Effector memory CD4-positive, alpha-beta T cell (primary cell): ENCODE results near the gene LONRF3.

Experiments used
- DNase-seq, 3 donors: peaks; one replicate each; pipeline ENCODE4 v3.0.0-alpha.2; 2020
- H3K27ac ChIP-seq: 2 replicates; pipeline ENCODE4 v1.7.0; 2013; ENCODE audit warnings: mild to moderate bottlenecking, low read length, moderate library complexity; ENCODE audit not compliant: insufficient read depth, poor library complexity, severe bottlenecking
- H3K27me3 ChIP-seq: replicated peaks from 2 replicates; pipeline ENCODE4 v1.7.0; 2013; ENCODE audit warnings: mild to moderate bottlenecking, low read length; ENCODE audit not compliant: insufficient read depth, control insufficient read depth, poor library complexity, severe bottlenecking
- H3K36me3 ChIP-seq: 2 replicates; pipeline ENCODE4 v1.7.0; 2013; ENCODE audit warnings: mild to moderate bottlenecking, low read length, moderate library complexity; ENCODE audit not compliant: control insufficient read depth, insufficient read depth
- H3K4me1 ChIP-seq: 2 replicates; pipeline ENCODE4 v1.7.0; 2013; ENCODE audit warnings: low read length, mild to moderate bottlenecking; ENCODE audit not compliant: control insufficient read depth, insufficient read depth, poor library complexity, severe bottlenecking
- H3K4me3 ChIP-seq: 2 replicates; pipeline ENCODE4 v1.7.0; 2013; ENCODE audit warnings: low read length, low read depth, mild to moderate bottlenecking; ENCODE audit not compliant: insufficient read depth, poor library complexity, severe bottlenecking
- H3K9me3 ChIP-seq: 2 replicates; pipeline ENCODE4 v1.7.0; 2013; ENCODE audit warnings: mild to moderate bottlenecking, low read length, moderate library complexity; ENCODE audit not compliant: control insufficient read depth

Gene LONRF3

GRCh38 chrX:118965395-118965794 is 9.0 kb upstream of the LONRF3 start:
- Histone ChIP-seq H3K36me3 (no peaks in the 10 kb centered on the region), H3K27ac (no peak overlapping the region), H3K27me3 (no peaks in the 10 kb centered on the region), H3K9me3 (no peaks in the 10 kb centered on the region), H3K4me1 (no peaks in the 10 kb centered on the region), H3K4me3 (no peak overlapping the region)
- no peak for DNase-seq

- H3K4me1 ChIP-seq, result no peaks in the 10 kb centered on the region
- H3K27ac ChIP-seq, result no peak overlapping the region
- no peak for DNase-seq
- no peaks in the 10 kb centered on the region for H3K36me3 ChIP-seq
- no peaks in the 10 kb centered on the region for H3K9me3 ChIP-seq
- H3K27me3 ChIP-seq, result no peaks in the 10 kb centered on the region
- no peak overlapping the region for H3K4me3 ChIP-seq
Observed at GRCh38 chrX:118968031-118968430, 6.4 kb upstream of the LONRF3 start.

DNA sequence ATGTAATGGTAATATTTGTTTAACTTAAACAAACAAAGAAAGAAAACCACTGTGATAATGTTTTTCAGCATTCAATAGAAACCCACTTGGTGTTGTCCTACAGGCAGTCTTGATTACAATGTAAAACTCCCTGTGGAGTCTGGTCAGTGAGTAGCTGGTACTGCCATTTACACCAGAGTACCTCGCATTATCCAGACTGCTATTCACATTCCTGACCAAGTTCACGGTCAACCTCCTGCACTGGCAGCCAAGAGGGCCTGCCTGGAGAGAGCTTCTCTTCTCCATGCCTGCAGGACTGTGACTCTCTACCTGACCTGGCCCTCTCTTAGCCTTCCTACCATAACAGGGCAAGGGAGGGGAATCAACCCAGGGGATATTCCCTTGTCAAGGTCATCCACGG is 2.9 kb upstream of the LONRF3 start:
- H3K9me3 ChIP-seq, result no peaks in the 10 kb centered on the region
- no peaks in the 10 kb centered on the region for H3K27me3 ChIP-seq
- peaks cover 5% of the 10 kb centered on the region for H3K4me1 ChIP-seq
- no peaks in the 10 kb centered on the region for H3K36me3 ChIP-seq
- no peak overlapping the region for H3K27ac ChIP-seq
- DNase-seq, result no peak
- no peak overlapping the region for H3K4me3 ChIP-seq

DNA sequence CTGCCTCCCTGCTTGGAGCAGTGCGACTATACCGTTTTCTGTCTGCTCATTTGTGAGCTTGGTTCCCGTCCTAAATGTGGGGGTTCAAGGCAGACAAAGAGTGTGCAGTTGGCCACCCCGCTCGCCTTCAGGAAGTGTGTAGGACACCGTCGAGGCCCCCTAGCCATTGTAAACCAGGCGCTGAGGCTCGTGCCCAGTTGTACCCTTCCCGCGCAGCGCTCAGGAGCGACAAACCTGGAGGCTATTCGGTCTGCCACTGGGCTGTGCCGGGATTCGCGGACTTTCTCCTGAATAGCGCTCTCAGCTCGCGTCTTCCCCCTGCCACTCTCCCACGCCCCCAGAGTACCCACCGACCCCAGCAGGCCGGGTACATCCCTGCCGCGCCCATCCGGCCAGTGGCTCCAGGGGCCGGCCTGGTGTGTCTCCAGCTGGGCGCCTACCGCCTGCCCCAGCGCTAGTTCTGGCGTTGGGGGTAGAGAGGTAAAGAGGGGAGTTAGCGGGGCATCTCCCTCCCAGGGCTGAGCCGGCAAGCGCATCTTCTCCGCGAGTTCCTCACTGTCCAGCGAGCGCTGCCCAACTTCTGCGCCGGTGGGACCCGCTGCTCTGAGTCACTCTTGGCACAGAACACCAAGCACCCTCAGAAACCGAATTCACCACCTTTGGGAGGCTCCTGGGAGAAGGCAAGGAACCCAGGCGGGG is 880 bp upstream of the LONRF3 start:
- H3K4me1 ChIP-seq, result peaks cover 5% of the 10 kb centered on the region
- no peaks in the 10 kb centered on the region for H3K27me3 ChIP-seq
- no peaks in the 10 kb centered on the region for H3K36me3 ChIP-seq
- peak overlapping the region; percentile 25 for H3K27ac ChIP-seq
- no peaks in the 10 kb centered on the region for H3K9me3 ChIP-seq
- peak overlapping the region; percentile 73 for H3K4me3 ChIP-seq
- DNase-seq, result no peak

DNA sequence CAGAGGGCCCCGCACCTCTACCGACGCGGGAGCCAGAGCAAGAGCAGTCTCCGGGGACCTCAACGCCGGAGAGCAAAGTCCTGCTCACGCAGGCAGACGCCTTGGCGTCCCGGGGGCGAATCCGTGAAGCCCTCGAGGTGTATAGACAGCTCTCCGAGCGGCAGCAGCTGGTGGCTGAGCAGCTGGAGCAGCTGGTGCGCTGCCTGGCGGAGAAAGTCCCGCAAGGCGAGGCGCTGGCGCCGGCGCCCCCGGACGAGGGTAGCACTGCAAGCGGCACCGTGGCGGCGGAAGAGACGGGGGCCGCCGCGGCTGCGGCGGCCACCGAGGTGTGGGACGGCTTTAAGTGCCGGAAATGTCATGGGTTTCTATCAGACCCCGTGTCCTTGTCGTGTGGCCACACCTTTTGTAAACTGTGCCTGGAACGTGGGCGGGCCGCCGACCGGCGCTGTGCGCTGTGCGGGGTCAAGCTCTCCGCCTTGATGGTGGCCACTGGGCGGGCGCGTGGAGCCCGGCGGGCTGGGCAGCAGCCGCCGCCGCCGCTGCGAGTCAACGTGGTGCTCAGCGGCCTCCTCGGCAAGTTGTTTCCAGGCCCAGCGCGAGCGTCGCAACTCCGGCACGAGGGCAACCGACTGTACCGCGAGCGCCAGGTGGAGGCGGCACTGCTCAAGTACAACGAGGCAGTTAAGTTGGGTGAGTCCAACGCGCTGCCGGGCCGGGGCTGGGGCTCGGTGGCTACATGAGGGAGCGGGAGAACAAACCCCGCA is 672 bp downstream of the LONRF3 start:
- DNase-seq, result peak; percentile 39 to 55 (median 42)
- Histone ChIP-seq H3K9me3 (no peaks in the 10 kb centered on the region), H3K27me3 (no peaks in the 10 kb centered on the region), H3K27ac (peak overlapping the region; percentile 75), H3K36me3 (no peaks in the 10 kb centered on the region), H3K4me1 (peaks cover 5% of the 10 kb centered on the region), H3K4me3 (peak overlapping the region; percentile 73)

DNA sequence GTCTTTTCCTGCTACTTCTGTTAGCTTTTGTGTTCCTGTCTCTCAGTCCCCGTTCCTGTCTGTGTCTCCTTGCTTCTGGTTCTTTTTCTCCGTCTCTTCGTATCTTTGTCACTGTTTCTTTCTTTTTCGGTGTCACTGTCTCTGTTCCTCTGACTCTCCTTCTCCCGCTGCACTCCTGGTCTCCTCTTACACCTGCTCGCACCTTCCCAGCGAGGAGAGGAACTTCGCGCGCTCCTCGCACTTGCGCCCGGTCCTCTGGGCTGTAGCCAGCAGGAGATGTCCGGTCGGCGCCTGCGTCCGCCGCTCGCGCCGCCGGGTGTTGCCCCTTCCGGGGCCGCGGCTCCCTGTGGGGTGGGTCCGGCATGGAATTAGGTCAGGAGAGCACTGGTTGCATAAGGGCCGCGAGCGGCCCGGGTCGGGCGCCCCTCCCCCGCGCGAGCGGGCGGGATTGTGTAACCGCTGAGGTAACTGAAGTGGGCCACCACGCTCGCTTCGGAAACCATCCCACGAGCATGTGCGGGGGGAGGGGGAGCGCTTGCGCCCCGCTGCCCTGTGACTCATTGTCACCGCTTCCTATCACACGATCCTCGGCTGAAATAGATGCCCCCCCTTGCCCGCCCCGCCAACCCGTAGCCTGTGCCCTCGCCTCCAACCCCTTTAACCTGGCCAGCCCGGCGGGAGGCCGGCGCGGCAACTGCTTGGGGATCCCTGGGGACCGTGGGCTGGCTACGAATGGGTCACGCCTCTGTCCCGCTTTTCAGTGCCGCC is 1.6 kb downstream of the LONRF3 start:
- no peaks in the 10 kb centered on the region for H3K36me3 ChIP-seq
- H3K4me1 ChIP-seq, result peaks cover 5% of the 10 kb centered on the region
- H3K27me3 ChIP-seq, result no peaks in the 10 kb centered on the region
- H3K9me3 ChIP-seq, result no peaks in the 10 kb centered on the region
- peak overlapping the region; percentile 73 for H3K4me3 ChIP-seq
- peak; percentile 58 to 69 (median 63) for DNase-seq
- peak overlapping the region; percentile 75 for H3K27ac ChIP-seq

- peak overlapping the region; percentile 75 for H3K27ac ChIP-seq
- H3K4me3 ChIP-seq, result peak overlapping the region; percentile 73
- peaks cover 5% of the 10 kb centered on the region for H3K4me1 ChIP-seq
- no peaks in the 10 kb centered on the region for H3K36me3 ChIP-seq
- peak in 2 of 3 donors; percentile 18 for DNase-seq
- H3K27me3 ChIP-seq, result no peaks in the 10 kb centered on the region
- H3K9me3 ChIP-seq, result no peaks in the 10 kb centered on the region
Observed at GRCh38 chrX:118976599-118977340, 2.4 kb downstream of the LONRF3 start.

DNA sequence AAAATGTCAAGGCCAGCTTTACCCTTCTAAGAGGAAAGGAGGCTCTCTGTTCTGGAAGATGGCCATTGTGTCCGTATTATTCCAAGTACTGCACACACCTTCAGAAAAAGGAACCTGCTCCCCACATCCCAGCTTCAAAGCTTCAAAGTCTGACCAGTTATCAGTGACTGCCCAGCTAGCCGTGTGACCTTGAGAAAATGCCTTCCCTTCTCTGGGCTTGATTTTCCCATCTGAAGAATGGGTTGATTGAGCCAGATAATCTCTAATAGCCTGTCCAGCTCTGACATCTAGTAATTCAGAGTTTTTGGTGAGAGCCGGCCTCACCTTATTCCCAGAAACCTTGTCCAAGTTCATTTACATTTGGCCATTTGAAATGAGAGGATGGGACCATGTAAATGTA is 3.0 kb downstream of the LONRF3 start:
- no peaks in the 10 kb centered on the region for H3K9me3 ChIP-seq
- H3K36me3 ChIP-seq, result no peaks in the 10 kb centered on the region
- H3K4me1 ChIP-seq, result peaks cover 5% of the 10 kb centered on the region

DNA sequence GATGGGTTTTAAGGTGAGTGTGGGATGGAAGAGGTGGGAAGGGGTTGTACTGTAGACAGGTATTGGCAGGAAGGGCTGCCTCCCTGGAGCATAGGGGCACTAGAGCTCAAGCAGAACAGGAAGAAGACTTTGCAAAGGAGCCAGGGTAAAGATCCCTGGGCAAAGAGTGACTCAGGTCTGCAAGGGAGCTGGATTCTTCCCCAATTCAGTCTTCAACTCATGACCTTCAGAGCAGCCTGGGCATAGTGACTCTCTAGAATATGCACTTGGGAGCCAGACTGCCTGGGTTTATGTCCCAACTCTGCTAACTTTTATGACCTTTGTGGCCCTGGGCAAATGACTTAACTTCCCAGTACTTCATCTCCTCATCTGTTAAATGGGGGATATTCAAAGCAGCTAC is 4.0 kb downstream of the LONRF3 start:
- Histone ChIP-seq H3K4me3 (no peak overlapping the region), H3K4me1 (peaks cover 5% of the 10 kb centered on the region), H3K27ac (no peak overlapping the region), H3K36me3 (no peaks in the 10 kb centered on the region), H3K9me3 (no peaks in the 10 kb centered on the region), H3K27me3 (no peaks in the 10 kb centered on the region)
- DNase-seq, result no peak

More for the DNA sequence above, 3.0 kb downstream of the LONRF3 start:
- Histone ChIP-seq H3K27me3 (no peaks in the 10 kb centered on the region), H3K27ac (no peak overlapping the region), H3K4me3 (no peak overlapping the region)
- DNase-seq, result no peak
